SU-DHL-6 (cell line): ENCODE measurements around the gene COLQ.
"Not testable (repeated sequence)": the region's sequence is repeated elsewhere in the genome, so short reads cannot be mapped to it uniquely, and the experiment has no call there.

Experiments used
- H2AFZ ChIP-seq: fragments of 200-600 bp; sonication (generic); 2 replicates; pipeline ENCODE4 v1.6.1; 2014; ENCODE audit warnings: low read depth, mild to moderate bottlenecking, moderate library complexity, mixed read lengths, antibody characterized with exemption, low read length; ENCODE audit not compliant: severe bottlenecking
- H3F3A ChIP-seq: fragments of 200-600 bp; shearing (Covaris generic); 2 replicates; pipeline ENCODE4 v1.6.0; 2016; ENCODE audit warnings: antibody characterized with exemption, mild to moderate bottlenecking; ENCODE audit not compliant: insufficient read depth
- H3K27ac ChIP-seq: fragments of 200-600 bp; sonication (generic); 2 replicates; pipeline ENCODE4 v1.5.1; 2016; ENCODE audit warnings: low read depth, mild to moderate bottlenecking, low read length, moderate library complexity, mixed read lengths
- H3K27me3 ChIP-seq: fragments of 200-600 bp; sonication (generic), shearing (Covaris generic); 2 replicates; pipeline ENCODE4 v1.6.0; 2014; ENCODE audit warnings: mild to moderate bottlenecking, low read length
- H3K36me3 ChIP-seq: fragments of 200-600 bp; sonication (generic); 2 replicates; pipeline ENCODE4 v1.6.1; 2014; ENCODE audit warnings: mild to moderate bottlenecking, low read length, mixed read lengths
- H3K4me2 ChIP-seq: fragments of 300-600, 200-600 bp; shearing (Covaris generic), sonication (generic); 2 replicates; pipeline ENCODE4 v1.6.0; 2014; ENCODE audit warnings: low read length, low read depth, mild to moderate bottlenecking; ENCODE audit not compliant: poor library complexity, severe bottlenecking
- H3K4me3 ChIP-seq: fragments of 200-600 bp; sonication (generic); 2 replicates; pipeline ENCODE4 v1.5.1; 2014; ENCODE audit warnings: antibody characterized with exemption, low read length, mild to moderate bottlenecking, mixed read lengths; ENCODE audit not compliant: insufficient read depth, poor library complexity, severe bottlenecking
- H3K79me2 ChIP-seq: fragments of 200-600 bp; sonication (generic); 2 replicates; pipeline ENCODE4 v1.6.1; 2014; ENCODE audit warnings: mild to moderate bottlenecking, low read length, moderate library complexity; ENCODE audit not compliant: insufficient read depth
- H3K9ac ChIP-seq: fragments of 200-600 bp; sonication (generic); 2 replicates; pipeline ENCODE4 v1.7.0; 2014; ENCODE audit warnings: mild to moderate bottlenecking, low read length
- H3K9me2 ChIP-seq: fragments of 200-600 bp; sonication (generic); replicated peaks from 2 replicates; pipeline ENCODE4 v1.6.1; 2014; ENCODE audit warnings: low read length; ENCODE audit not compliant: insufficient read depth
- H3K9me3 ChIP-seq: fragments of 200-600 bp; sonication (generic); 2 replicates; pipeline ENCODE4 v1.6.1; 2014; ENCODE audit warnings: low read length, mixed read lengths; ENCODE audit not compliant: insufficient read depth
- H4K20me1 ChIP-seq: fragments of 200-600 bp; sonication (generic); 2 replicates; pipeline ENCODE4 v1.6.1; 2014; ENCODE audit warnings: low read depth, mild to moderate bottlenecking, antibody characterized with exemption, low read length, moderate library complexity, mixed read lengths
- CTCF ChIP-seq: fragments of 200-600 bp; sonication (generic); IDR thresholded peaks from one replicate; pipeline ENCODE4 v1.5.1; 2017; ENCODE audit warnings: antibody characterized with exemption, mild to moderate bottlenecking, low read length, moderate library complexity; ENCODE audit not compliant: insufficient read depth, poor library complexity, severe bottlenecking
- EZH2phosphoT487 ChIP-seq: fragments of 200-600 bp; sonication (generic), shearing (Covaris generic); conservative IDR thresholded peaks from 2 replicates; pipeline ENCODE4 v1.6.1; 2018; ENCODE audit warnings: mild to moderate bottlenecking, antibody characterized with exemption, low read length, moderate library complexity, mixed read lengths

Gene COLQ

GRCh38 chr3:15486020-15486419 lies 35.5 kb downstream of the COLQ start:
- H3K27ac ChIP-seq: no peak overlapping the region
- H3K9me3 ChIP-seq: no peaks in the 10 kb centered on the region
- TF ChIP-seq EZH2phosphoT487 (no peak), CTCF (no peak)
- no peaks in the 10 kb centered on the region for H3K36me3 ChIP-seq
- no peaks in the 10 kb centered on the region for H3K9me2 ChIP-seq
- H3K4me3 ChIP-seq: no peak overlapping the region
- H3K9ac ChIP-seq: no peak overlapping the region
- no peaks in the 10 kb centered on the region for H4K20me1 ChIP-seq
- no peak overlapping the region for H3K4me2 ChIP-seq
- no peaks in the 10 kb centered on the region for H3K27me3 ChIP-seq
- H3F3A ChIP-seq: no peaks in the 10 kb centered on the region
- H3K79me2 ChIP-seq: no peaks in the 10 kb centered on the region
- no peak overlapping the region for H2AFZ ChIP-seq

GRCh38 chr3:15484551-15484950 lies 37.0 kb downstream of the COLQ start:
- not testable (repeated sequence) for H4K20me1 ChIP-seq, H3F3A ChIP-seq, H3K27me3 ChIP-seq, H3K4me2 ChIP-seq, H2AFZ ChIP-seq, H3K79me2 ChIP-seq, H3K9ac ChIP-seq, H3K9me3 ChIP-seq, H3K9me2 ChIP-seq, H3K4me3 ChIP-seq, H3K27ac ChIP-seq, H3K36me3 ChIP-seq

- Histone ChIP-seq H3K79me2 (no peaks in the 10 kb centered on the region), H3K4me3 (no peak overlapping the region), H3K9me3 (no peaks in the 10 kb centered on the region), H3K27me3 (no peaks in the 10 kb centered on the region), H3K36me3 (no peaks in the 10 kb centered on the region), H3K27ac (no peak overlapping the region), H4K20me1 (no peaks in the 10 kb centered on the region), H3F3A (no peaks in the 10 kb centered on the region), H3K4me2 (no peak overlapping the region), H2AFZ (no peak overlapping the region), H3K9me2 (no peaks in the 10 kb centered on the region), H3K9ac (no peak overlapping the region)
- TF ChIP-seq EZH2phosphoT487: no peak
- TF ChIP-seq CTCF: no peak
These were observed 41.9 kb downstream of the COLQ start for GRCh38 chr3:15479400-15480224.

GRCh38 chr3:15478640-15478979 lies 42.9 kb downstream of the COLQ start:
- Histone ChIP-seq H3F3A (no peaks in the 10 kb centered on the region), H4K20me1 (no peaks in the 10 kb centered on the region), H3K9me3 (no peaks in the 10 kb centered on the region), H3K27me3 (no peaks in the 10 kb centered on the region), H3K27ac (no peak overlapping the region), H3K4me3 (no peak overlapping the region), H3K36me3 (no peaks in the 10 kb centered on the region), H3K9ac (no peak overlapping the region), H3K79me2 (no peaks in the 10 kb centered on the region), H3K9me2 (no peaks in the 10 kb centered on the region), H2AFZ (no peak overlapping the region), H3K4me2 (no peak overlapping the region)
- TF ChIP-seq EZH2phosphoT487 (no peak), CTCF (no peak)
